ENCODE measurements around the gene ATG5. TPM values are rescaled to one million over a fixed set of nuclear protein-coding genes. Genes with fewer than 3 reads are reported as not detected.

Gene ATG5
- total RNA-seq (2022): 33.3 and 35.1 TPM in 2 replicates
- percentile 79 among the genes with signal in this experiment for Bru-seq, nascent RNA
- BruChase-seq, experiment 1, labeled RNA remaining after a 6-hour chase: percentile 52 among the genes with signal in this experiment
- percentile 56 among the genes with signal in this experiment for BruChase-seq, experiment 2, labeled RNA remaining after a 2-hour chase
- long read RNA-seq, transcript ATG5-204 (8 exons, 3,216 nt): major isoform, 29 of 61 reads
- long read RNA-seq, transcript ATG5-201 (8 exons, 3,092 nt): minor isoform, 5 of 61 reads
- long read RNA-seq, transcript ATG5-208 (7 exons, 3,035 nt): minor isoform, 17 of 61 reads
- long read RNA-seq, partial matches to known transcripts: 5 of 61 reads
- long read RNA-seq, other reads (novel, unspliced or antisense): 5 of 61 reads

- peaks cover 39% of the 10 kb centered on the region for H3K4me1 Mint-ChIP-seq (ENCODE audit: low read depth, unreplicated experiment)
- no peak for TF ChIP-seq CTCF (IDR thresholded peaks at IDR 0.05; ENCODE audit: unreplicated experiment)
- intact Hi-C loops (cut with micrococcal nuclease; ENCODE audit: unreplicated experiment): no loop called here
- H3K36me3 Mint-ChIP-seq (ENCODE audit: insufficient read depth, unreplicated experiment): peaks cover 20% of the 10 kb centered on the region
- CTCF ChIA-PET: interaction anchor here (0.7 to 1.2 kb wide), 3 partner anchors 14 to 527 kb away, joined by 3 to 4 read pairs (median 3); no protein-coding TSS in a partner anchor
- peak within 1 kb of the TSS; percentile 99 for H3K27ac Mint-ChIP-seq (ENCODE audit: unreplicated experiment)
- peak; percentile 99 for DNase-seq
- H3K4me3 Mint-ChIP-seq (ENCODE audit: low read depth, unreplicated experiment): peak within 1 kb of the TSS; percentile 99
- peaks cover 12% of the 10 kb centered on the region for H3K27me3 Mint-ChIP-seq (ENCODE audit: unreplicated experiment)
- H3K9me3 Mint-ChIP-seq (ENCODE audit: low read depth, unreplicated experiment): peaks cover 4% of the 10 kb centered on the region
- TSS peak; percentile 96 for BruUV-seq (replicated peaks)
Observed at GRCh38 chr6:106325336-106326178, at the start of gene ATG5. ATG5 (minus strand) TSS chr6:106325760; CDS start chr6:106316208, 9,552 bp downstream.

GRCh38 chr6:106373502-106374239 lies 48.1 kb upstream of the ATG5 start:
- CTCF ChIA-PET: no interaction called here
- BruUV-seq (replicated peaks): no TSS peak
- Mint-ChIP-seq H3K4me1 (ENCODE audit: low read depth, unreplicated experiment) (peaks cover 61% of the 10 kb centered on the region), H3K27me3 (ENCODE audit: unreplicated experiment) (no peaks in the 10 kb centered on the region), H3K27ac (ENCODE audit: unreplicated experiment) (peak overlapping the region; percentile 78), H3K36me3 (ENCODE audit: insufficient read depth, unreplicated experiment) (no peaks in the 10 kb centered on the region), H3K9me3 (ENCODE audit: low read depth, unreplicated experiment) (no peaks in the 10 kb centered on the region), H3K4me3 (ENCODE audit: low read depth, unreplicated experiment) (no peak overlapping the region)
- DNase-seq: no peak
- no peak for TF ChIP-seq CTCF (IDR thresholded peaks at IDR 0.05; ENCODE audit: unreplicated experiment)
- intact Hi-C loops (cut with micrococcal nuclease; ENCODE audit: unreplicated experiment): loop anchor here (5.0 kb wide), 1 partner anchor 144 kb away; no protein-coding TSS in a partner anchor

- Mint-ChIP-seq H3K9me3 (ENCODE audit: low read depth, unreplicated experiment) (no peaks in the 10 kb centered on the region), H3K36me3 (ENCODE audit: insufficient read depth, unreplicated experiment) (no peaks in the 10 kb centered on the region), H3K4me1 (ENCODE audit: low read depth, unreplicated experiment) (peaks cover 61% of the 10 kb centered on the region), H3K4me3 (ENCODE audit: low read depth, unreplicated experiment) (no peak overlapping the region), H3K27ac (ENCODE audit: unreplicated experiment) (peak overlapping the region; percentile 78), H3K27me3 (ENCODE audit: unreplicated experiment) (no peaks in the 10 kb centered on the region)
- BruUV-seq (replicated peaks): no TSS peak
- CTCF ChIA-PET: interaction anchor here (0.6 kb wide), 1 partner anchor 193 kb away, joined by 4 read pairs; no protein-coding TSS in a partner anchor
- intact Hi-C loops (cut with micrococcal nuclease; ENCODE audit: unreplicated experiment): loop anchor here (5.0 kb wide), 1 partner anchor 144 kb away; no protein-coding TSS in a partner anchor
- no peak for DNase-seq
- TF ChIP-seq CTCF (IDR thresholded peaks at IDR 0.05; ENCODE audit: unreplicated experiment): no peak
Observed at GRCh38 chr6:106372838-106373501, 47.4 kb upstream of the ATG5 start.

Measured in Calu3 (cell line).